HL-60 (cell line): ENCODE results near the gene IPCEF1.

ENCODE experiments used
- CTCF ChIP-seq: IDR thresholded peaks from one replicate; pipeline ENCODE4 v1.5.1; 2011; ENCODE audit warnings: low read length, control low read depth, inconsistent platforms; ENCODE audit not compliant: insufficient read depth
- REST ChIP-seq: IDR thresholded peaks from 2 replicates; pipeline ENCODE4 v1.6.1; 2012; ENCODE audit warnings: low read depth; ENCODE audit not compliant: insufficient replicate concordance

GRCh38 chr6:154125421-154125820 lies 231.2 kb downstream of the IPCEF1 start:
- TF ChIP-seq CTCF: no peak
- no peak for TF ChIP-seq REST
